GM12801 (cell line): ENCODE measurements around the gene OPA3.

Source experiments
- CTCF ChIP-seq: IDR thresholded peaks from one replicate; pipeline ENCODE4 v1.5.1; 2011; ENCODE audit warnings: control low read depth; ENCODE audit not compliant: insufficient read length; ENCODE audit errors: extremely low read depth

Gene OPA3

GRCh38 chr19:45502111-45502510 lies 82.5 kb downstream of the OPA3 start:
- TF ChIP-seq CTCF: no peak

DNA sequence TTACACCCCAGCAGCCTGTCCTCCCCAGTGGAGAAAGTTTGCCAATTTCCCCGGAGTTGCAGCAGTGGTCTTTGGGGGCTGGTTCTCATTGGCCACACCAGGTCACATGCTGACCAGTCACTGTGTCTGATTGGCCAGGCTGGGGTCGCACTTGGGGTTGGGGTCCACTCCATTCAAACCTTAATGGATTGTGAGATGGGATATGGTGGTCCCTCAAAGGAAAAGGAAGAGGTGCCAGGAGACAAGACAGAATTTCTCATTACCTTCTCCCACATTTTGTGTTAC lies 82.9 kb downstream of the OPA3 start:
- TF ChIP-seq CTCF: no peak

GRCh38 chr19:45500918-45501729 lies 83.5 kb downstream of the OPA3 start:
- TF ChIP-seq CTCF: no peak

GRCh38 chr19:45499196-45500180 lies 85.1 kb downstream of the OPA3 start:
- TF ChIP-seq CTCF: no peak

- TF ChIP-seq CTCF: no peak
Measured at GRCh38 chr19:45498411-45499195, 86.0 kb downstream of the OPA3 start, which contains the start of gene PPM1N. Gene PPM1N, plus strand, starts transcription at chr19:45498443. Its CDS starts 30 bp downstream, at chr19:45498473.

- no peak for TF ChIP-seq CTCF
Measured at GRCh38 chr19:45497791-45498190, 86.8 kb downstream of the OPA3 start.
